HS-5 (cell line): ENCODE measurements around the gene PIK3R4.

Experiments
- DNase-seq: peaks from one replicate; pipeline ENCODE4 v3.0.0-alpha.2; 2012; ENCODE audit warnings: low read depth

PIK3R4 gene

GRCh38 chr3:130688697-130689470 is 57.7 kb downstream of the PIK3R4 start:
- no peak for DNase-seq

GRCh38 chr3:130688015-130688688 is 58.5 kb downstream of the PIK3R4 start:
- no peak for DNase-seq

GRCh38 chr3:130687327-130687726 is 59.3 kb downstream of the PIK3R4 start:
- DNase-seq: no peak

GRCh38 chr3:130686833-130687232 is 59.8 kb downstream of the PIK3R4 start:
- DNase-seq: no peak

- no peak for DNase-seq
Measured at GRCh38 chr3:130682131-130682530, 64.5 kb downstream of the PIK3R4 start.

GRCh38 chr3:130679218-130679617 is 67.4 kb downstream of the PIK3R4 start:
- DNase-seq: no peak

GRCh38 chr3:130677343-130677742 is 69.3 kb downstream of the PIK3R4 start:
- DNase-seq: no peak

GRCh38 chr3:130671545-130672312 is 74.9 kb downstream of the PIK3R4 start:
- no peak for DNase-seq

- no peak for DNase-seq
Measured at GRCh38 chr3:130669740-130670139, 76.9 kb downstream of the PIK3R4 start.

- no peak for DNase-seq
Measured at GRCh38 chr3:130663092-130663491, 83.5 kb downstream of the PIK3R4 start.

- no peak for DNase-seq
Measured at GRCh38 chr3:130662501-130662996, 84.1 kb downstream of the PIK3R4 start.

GRCh38 chr3:130661140-130661891 is 85.3 kb downstream of the PIK3R4 start:
- no peak for DNase-seq

- no peak for DNase-seq
Measured at GRCh38 chr3:130659911-130660310, 86.7 kb downstream of the PIK3R4 start.

GRCh38 chr3:130658678-130659077 is 88.0 kb downstream of the PIK3R4 start:
- no peak for DNase-seq

- no peak for DNase-seq
Measured at GRCh38 chr3:130656627-130657026, 90.0 kb downstream of the PIK3R4 start.

- no peak for DNase-seq
Measured at GRCh38 chr3:130654921-130655320, 91.7 kb downstream of the PIK3R4 start.

GRCh38 chr3:130654091-130654490 is 92.5 kb downstream of the PIK3R4 start:
- DNase-seq: no peak

- DNase-seq: no peak
Measured at GRCh38 chr3:130649061-130649654, 97.5 kb downstream of the PIK3R4 start.

- no peak for DNase-seq
Measured at GRCh38 chr3:130648293-130648692, 98.3 kb downstream of the PIK3R4 start.

- no peak for DNase-seq
Measured at GRCh38 chr3:130645261-130645660, 101.4 kb downstream of the PIK3R4 start.

GRCh38 chr3:130644628-130645253 is 101.9 kb downstream of the PIK3R4 start:
- no peak for DNase-seq
